ENCODE measurements around the gene DNAH11.

Gene DNAH11

GRCh38 chr7:21915140-21915539 is 372.3 kb downstream of the DNAH11 start:
- DNase-seq (ENCODE audit: low spot score): no peak
- in situ Hi-C loops (cut with MboI; ENCODE audit: low pct_unique_long_range_greater_than_20kb, low sequenced_read_pairs, unreplicated experiment): no loop called here
- TF ChIP-seq, protein P1, sequence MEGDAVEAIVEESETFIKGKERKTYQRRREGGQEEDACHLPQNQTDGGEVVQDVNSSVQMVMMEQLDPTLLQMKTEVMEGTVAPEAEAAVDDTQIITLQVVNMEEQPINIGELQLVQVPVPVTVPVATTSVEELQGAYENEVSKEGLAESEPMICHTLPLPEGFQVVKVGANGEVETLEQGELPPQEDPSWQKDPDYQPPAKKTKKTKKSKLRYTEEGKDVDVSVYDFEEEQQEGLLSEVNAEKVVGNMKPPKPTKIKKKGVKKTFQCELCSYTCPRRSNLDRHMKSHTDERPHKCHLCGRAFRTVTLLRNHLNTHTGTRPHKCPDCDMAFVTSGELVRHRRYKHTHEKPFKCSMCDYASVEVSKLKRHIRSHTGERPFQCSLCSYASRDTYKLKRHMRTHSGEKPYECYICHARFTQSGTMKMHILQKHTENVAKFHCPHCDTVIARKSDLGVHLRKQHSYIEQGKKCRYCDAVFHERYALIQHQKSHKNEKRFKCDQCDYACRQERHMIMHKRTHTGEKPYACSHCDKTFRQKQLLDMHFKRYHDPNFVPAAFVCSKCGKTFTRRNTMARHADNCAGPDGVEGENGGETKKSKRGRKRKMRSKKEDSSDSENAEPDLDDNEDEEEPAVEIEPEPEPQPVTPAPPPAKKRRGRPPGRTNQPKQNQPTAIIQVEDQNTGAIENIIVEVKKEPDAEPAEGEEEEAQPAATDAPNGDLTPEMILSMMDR (IDR thresholded peaks at IDR 0.05; ENCODE audit: extremely low read depth, insufficient read depth, missing control alignments): no peak

GRCh38 chr7:21916176-21916575 is 373.3 kb downstream of the DNAH11 start:
- in situ Hi-C loops (cut with MboI; ENCODE audit: low pct_unique_long_range_greater_than_20kb, low sequenced_read_pairs, unreplicated experiment): no loop called here
- TF ChIP-seq, protein P1 (IDR thresholded peaks at IDR 0.05; ENCODE audit: extremely low read depth, insufficient read depth, missing control alignments): no peak
- DNase-seq (ENCODE audit: low spot score): no peak

- in situ Hi-C loops (cut with MboI; ENCODE audit: low pct_unique_long_range_greater_than_20kb, low sequenced_read_pairs, unreplicated experiment): no loop called here
- TF ChIP-seq, protein P1 (IDR thresholded peaks at IDR 0.05; ENCODE audit: extremely low read depth, insufficient read depth, missing control alignments): no peak
- no peak for DNase-seq (ENCODE audit: low spot score)
Measured at GRCh38 chr7:21916629-21917028, 373.8 kb downstream of the DNAH11 start.

DNA sequence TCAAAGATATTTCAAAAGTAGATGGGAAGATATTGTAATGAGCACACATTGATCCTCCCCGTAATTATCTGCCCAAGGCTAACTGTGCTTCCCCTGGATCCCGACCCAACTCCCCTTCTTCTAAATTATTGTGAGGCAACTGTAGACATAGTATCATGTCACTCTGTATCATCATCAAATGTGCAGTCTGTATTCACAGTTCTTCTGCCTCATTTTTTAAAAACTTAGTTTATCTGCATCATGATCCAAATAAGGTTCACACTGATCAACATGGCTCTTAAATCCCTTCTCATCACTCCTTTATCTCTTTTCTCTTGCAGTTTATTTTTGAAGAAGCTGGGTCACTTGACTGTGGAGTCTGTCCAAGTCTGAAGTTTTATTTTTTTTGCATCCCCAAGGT is 375.4 kb downstream of the DNAH11 start:
- TF ChIP-seq, protein P1 (IDR thresholded peaks at IDR 0.05; ENCODE audit: extremely low read depth, insufficient read depth, missing control alignments): no peak
- DNase-seq (ENCODE audit: low spot score): no peak
- in situ Hi-C loops (cut with MboI; ENCODE audit: low pct_unique_long_range_greater_than_20kb, low sequenced_read_pairs, unreplicated experiment): no loop called here

DNA sequence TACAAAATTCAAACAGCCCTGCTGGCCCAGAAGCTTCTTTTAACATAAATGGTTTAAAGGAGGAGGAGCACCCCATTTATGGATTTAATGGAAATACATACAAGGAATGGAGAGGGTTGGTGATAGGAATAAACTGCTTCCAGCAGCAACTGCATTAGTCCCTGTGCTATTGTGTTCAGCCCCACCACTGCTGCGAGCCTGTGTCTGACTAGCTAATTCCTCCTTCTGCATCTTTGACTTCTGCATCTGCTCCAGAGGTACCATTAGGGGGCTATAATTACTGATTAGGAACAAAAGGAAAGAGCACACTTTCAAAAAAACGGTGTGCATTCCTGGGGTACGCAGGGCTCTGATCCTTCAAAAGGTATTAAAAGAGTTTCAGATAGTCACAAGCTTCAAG is 378.1 kb downstream of the DNAH11 start:
- in situ Hi-C loops (cut with MboI; ENCODE audit: low pct_unique_long_range_greater_than_20kb, low sequenced_read_pairs, unreplicated experiment): no loop called here
- TF ChIP-seq, protein P1 (IDR thresholded peaks at IDR 0.05; ENCODE audit: extremely low read depth, insufficient read depth, missing control alignments): no peak
- no peak for DNase-seq (ENCODE audit: low spot score)

DNA sequence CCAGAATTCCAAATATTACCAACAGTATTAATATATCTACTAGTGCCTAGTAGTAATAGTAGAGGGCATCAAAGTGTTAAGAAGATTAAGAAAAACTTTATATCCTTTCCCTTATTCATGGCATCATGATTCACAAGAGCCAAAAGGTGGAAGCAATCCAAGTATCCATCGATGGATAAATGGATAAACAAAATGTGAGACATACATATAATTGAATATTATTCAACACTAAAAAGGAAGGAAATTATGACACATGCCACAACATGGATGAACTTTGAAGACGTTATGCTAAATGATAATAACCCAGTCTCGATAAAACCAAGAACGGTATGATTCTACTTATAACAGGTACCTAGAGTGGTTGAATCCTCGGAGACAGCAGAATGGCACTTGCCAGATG is 379.8 kb downstream of the DNAH11 start:
- in situ Hi-C loops (cut with MboI; ENCODE audit: low pct_unique_long_range_greater_than_20kb, low sequenced_read_pairs, unreplicated experiment): no loop called here
- no peak for DNase-seq (ENCODE audit: low spot score)
- TF ChIP-seq, protein P1 (IDR thresholded peaks at IDR 0.05; ENCODE audit: extremely low read depth, insufficient read depth, missing control alignments): no peak

GRCh38 chr7:21923658-21924057 is 380.8 kb downstream of the DNAH11 start:
- TF ChIP-seq, protein P1 (IDR thresholded peaks at IDR 0.05; ENCODE audit: extremely low read depth, insufficient read depth, missing control alignments): no peak
- no peak for DNase-seq (ENCODE audit: low spot score)
- in situ Hi-C loops (cut with MboI; ENCODE audit: low pct_unique_long_range_greater_than_20kb, low sequenced_read_pairs, unreplicated experiment): no loop called here

Data from GM13977 (cell line).